Anterior cingulate cortex (tissue), 58 donors: Measurements from ENCODE around the gene UTP15.

Experiments
- DNase-seq, 58 donors: peaks; one replicate each; lab custom pipeline; 2025; lab: John Stamatoyannopoulos, UW

Gene UTP15

DNA sequence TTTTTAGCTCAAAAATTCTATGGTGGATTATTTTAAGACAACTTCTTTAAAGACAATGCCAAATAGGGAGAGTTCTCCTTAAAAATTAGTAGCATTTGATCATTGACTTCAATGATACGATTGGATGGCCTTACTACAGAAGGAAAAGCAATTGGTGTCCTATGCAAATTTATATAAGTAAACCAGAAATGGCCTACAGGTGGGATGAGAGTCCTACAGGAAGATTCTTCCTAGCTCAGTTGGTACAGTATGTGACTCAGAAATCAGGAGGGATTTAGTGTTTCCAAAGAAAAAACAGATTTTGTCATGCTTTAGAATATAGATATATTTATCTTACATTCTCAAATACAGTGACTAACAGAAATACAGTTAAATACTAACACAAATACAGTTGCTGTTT is 6.6 kb upstream of the UTP15 start:
- no peak for DNase-seq

DNA sequence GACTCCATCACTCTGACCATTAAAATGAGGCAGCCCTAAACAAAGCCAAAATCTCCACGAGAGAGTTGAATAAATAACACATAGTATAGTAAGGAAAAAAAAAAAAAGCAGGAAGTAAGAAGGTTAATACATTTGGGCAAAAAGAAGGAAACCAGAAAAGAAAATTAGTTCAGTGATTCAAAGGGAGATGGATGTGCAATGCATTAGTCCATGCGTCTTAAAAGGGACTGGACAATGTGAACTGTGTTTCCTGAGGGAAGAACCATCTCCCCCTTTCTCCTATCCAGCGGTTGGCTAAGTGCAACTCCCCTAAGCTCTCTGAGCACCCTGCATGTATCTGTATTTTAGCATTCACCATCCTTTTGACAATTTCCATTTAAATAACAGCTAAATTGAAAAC is 1.5 kb upstream of the UTP15 start:
- no peak for DNase-seq

DNA sequence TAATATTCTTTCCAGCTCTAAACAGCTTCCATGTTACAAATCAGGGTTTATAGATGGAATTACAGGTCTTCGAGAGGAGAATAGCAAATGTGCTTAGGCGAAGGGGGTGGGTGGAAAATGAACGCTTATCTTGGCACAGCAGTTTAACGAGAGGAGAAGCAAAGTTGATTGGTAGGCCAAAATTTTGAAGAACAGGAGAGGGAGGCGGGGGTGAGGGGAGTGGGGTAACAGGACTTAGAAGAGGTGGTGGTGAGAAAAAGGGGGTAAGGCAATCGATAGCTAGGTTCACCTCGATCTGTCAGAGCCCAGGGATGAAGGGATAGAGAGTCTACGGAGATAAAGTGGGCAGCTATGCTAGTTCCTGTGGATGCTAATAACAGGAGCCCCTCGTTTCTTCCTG is 868 bp upstream of the UTP15 start:
- DNase-seq, result peak in 3 of 58 donors; percentile 11 to 39 (median 26)

DNA sequence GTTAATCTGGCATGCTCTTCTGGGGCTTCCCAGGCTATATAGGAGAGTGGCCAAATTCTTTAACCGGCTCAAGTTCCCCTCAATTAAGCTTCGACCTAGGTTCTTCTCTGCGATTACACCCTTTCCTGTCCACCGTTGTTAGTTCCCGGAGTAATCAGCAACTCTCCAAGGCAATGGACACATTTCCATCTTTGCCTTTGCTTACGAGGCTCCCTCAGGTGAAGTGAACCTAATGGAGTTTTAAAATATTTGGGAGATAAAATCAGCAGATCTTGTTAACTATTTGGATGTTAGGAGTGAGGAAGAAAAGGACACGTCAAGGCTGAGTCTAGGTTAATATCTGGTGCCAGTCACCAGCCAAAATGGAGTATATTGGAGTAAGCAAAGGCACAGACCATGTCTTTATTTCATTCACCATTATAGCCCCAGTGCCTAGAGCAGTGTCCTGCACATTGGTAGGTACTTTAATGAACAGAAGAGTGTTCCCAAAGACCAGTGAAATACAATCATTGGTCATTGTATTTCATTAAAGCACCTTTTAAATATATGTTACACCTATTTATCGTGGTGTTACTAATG is 515 bp downstream of the UTP15 start:
- no peak for DNase-seq

DNA sequence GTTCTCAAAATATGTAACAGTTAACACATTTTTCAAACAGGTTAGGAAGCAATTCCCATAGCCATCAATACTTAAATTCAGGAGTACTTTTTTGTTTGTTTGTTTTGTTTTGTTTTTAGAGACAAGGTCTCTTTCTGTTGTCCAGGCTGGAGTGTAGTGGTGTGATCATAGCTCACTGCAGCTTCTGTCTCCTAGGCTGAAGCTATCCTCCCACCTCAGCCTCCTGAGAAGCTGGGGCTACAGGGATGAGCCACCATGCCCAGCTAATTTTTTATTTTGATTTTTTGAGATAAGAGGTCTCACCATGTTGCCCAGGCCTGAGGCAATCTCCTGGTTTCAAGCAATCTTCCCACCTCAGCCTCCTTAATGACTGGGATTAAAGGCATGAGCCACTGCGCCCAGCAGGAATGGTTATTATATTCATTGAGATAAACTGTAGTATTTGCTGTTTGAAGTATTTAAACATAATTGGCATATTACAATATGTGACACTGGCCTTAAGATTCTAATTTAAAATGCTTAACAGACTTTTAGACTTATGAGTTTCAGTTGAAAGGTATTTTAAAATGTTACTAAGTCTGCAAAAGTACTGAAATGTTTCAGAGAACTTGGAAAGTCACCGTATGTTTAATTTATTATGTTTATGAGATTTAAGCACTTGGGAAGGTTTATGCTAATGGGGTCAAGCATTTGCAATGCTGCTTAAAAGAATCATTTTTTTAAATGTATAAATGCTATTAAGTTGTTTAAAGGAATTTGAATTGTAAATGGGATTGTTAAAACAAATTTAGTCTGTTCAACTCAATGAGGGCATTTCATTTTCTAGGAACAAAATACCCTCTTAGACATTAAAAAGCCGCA is 17.0 kb downstream of the UTP15 start:
- DNase-seq, result no peak

DNA sequence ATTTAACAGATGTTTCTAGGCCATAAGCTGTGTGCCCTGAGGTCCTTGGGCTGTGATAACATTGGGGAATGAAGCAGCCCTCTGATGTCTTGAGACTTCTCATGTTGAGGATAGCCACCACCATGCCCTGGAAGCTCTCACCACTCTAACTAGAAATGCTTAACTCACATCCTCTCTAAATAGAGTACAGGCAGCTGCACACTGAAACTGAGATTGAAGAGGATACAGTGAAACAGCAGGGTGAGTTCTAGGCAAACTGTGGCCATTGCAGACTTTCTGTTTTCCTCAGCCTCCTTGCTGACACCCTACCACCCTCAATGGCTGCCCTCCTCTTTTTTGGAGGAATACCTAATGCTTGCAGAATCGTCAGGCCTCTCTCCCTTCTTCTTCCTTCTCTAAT is 22.4 kb downstream of the UTP15 start:
- DNase-seq, result no peak

DNA sequence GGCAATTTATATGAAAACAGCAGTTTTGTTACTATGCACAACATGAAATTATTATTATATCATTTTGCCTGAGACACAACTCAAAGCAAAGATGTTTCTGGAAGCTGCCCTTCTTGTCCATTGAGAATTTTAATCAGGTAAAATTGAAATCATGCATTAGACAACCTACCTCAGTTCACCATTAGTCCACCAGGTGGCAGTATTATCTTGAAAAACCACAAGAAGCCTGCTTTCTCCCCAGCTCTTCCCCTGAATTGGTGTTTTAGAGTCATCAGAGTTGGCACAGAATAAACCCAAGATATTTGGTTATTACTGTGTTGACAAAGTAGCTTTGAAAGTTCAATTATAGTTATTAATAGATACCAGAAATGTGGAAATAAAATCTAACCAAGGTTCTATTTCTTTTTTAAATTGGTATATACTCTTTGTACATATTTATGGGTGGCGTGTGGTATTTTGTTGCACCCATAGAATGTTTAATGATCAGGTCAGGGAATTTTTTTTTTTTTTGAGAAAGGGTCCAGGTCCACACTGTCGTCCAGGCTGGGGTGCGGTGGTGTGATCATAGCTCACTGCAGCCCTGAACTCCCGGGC is 25.7 kb downstream of the UTP15 start:
- peak in 20 of 58 donors; percentile 0 to 74 (median 8) for DNase-seq

DNA sequence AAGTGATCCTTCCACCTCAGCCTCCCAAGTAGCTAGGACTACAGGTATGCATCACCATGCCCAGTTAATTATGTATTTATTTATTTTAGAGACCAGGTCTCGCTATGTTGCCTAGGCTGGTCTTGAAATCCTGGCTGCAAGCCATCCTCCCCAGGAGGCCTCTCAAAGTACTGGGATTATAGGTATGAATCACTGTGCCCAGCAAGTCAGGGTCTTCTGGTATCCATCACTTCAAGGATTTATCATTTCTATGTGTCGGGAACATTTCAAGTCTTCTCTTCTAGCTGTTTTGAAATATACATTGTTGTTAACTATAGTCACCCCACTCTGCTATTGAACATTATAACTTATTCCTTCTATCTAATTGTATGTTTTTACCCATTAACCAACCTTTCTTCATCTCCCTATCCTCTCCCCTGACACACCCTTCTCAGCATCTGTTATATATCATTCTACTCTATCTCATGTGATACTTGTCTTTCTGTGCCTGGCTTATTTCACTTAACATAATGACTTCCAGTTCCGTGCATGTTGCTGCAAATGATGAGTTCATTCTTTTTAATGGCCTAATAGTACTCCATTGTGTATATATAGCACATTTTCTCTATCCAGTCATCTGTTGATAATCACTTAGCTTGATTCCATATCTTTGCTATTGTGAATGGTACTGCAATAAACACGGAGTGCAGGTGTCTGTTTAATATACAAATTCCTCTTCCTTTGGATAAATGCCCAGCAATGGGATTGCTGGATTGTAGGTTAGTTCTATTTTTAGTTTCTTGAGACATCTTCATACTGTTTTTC is 26.4 kb downstream of the UTP15 start:
- no peak for DNase-seq

DNA sequence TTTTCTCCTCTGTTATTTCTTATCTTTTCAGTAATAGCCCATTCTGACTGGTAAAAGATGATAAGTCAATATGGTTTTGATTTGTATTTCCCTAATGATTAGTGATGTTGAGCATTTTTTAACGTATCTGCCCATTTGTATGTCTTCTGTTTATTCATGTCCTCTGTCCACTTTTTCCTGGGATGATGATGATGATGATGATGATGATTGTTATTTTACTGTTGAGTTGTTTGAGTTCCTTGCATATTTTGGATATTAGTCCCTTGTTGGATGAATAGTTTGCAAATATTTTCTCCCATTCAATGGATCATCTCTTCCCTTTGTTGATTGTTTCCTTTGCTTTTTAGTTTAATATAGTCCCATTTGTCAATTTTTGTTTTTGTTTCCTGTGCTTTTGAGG is 27.0 kb downstream of the UTP15 start:
- no peak for DNase-seq

DNA sequence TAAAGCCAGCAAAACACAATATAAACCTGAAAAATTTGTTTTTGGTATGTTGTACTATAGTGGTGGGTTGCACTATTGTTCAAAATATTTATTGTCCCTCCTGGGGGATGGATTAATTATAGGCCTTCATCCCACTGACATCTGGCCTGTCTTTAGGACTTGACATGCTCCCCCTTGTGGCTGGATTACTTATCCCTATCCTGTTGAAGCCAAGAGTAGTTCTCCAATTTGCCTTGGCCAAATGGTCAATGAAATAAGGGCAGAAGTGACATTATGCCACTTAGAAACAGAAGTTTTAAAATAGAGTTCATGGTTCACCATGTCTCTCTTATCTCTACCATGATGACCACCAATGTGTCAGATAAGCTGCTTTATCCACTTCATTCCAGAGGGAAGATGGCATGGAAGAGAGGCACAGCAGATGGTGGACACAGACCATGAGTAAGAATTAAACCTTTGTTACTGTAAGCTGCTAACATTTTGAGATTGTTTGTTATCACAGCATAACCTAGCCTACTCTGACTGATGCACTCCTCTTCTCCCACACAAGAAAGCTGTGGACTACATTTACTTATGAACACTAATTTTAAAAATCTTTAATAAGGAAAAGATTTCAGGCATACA is 31.3 kb downstream of the UTP15 start:
- no peak for DNase-seq

DNA sequence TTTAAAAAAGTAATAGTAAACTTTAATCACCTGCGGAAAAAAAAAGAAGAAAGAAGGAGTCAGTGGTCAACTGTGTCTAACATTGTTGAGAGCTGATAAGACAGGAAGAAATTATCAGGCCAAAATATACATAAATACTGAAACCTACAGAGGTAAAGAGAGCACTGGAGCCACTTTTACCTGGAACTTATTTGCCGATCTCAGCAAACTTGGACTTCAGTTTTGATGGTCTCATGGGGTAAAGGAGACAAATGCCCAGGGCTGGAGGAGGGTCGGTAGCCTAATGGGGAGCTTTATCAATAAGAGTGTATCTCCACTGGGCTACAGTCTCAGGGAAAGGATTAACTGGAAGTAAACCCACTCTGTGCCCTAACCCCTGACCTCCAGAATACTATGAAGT is 33.8 kb downstream of the UTP15 start:
- DNase-seq, result no peak

DNA sequence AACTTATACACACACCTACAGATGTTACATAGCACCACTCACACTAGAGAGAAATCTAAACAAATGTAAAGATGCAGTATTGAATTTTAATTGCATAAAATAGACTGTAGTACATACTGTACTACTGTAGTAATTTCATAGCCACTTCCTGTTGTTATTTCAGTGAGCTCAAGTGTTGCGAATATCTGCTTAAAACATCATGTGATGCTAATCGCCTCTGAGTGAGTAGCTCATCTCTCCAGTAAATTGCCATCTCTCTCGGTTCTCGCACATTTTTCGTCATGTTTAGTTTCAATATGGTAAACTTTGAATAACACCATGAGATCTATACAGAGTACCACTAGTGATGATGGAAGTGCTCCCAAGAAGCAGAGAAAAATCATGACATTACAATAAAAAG is 38.5 kb downstream of the UTP15 start:
- no peak for DNase-seq

DNA sequence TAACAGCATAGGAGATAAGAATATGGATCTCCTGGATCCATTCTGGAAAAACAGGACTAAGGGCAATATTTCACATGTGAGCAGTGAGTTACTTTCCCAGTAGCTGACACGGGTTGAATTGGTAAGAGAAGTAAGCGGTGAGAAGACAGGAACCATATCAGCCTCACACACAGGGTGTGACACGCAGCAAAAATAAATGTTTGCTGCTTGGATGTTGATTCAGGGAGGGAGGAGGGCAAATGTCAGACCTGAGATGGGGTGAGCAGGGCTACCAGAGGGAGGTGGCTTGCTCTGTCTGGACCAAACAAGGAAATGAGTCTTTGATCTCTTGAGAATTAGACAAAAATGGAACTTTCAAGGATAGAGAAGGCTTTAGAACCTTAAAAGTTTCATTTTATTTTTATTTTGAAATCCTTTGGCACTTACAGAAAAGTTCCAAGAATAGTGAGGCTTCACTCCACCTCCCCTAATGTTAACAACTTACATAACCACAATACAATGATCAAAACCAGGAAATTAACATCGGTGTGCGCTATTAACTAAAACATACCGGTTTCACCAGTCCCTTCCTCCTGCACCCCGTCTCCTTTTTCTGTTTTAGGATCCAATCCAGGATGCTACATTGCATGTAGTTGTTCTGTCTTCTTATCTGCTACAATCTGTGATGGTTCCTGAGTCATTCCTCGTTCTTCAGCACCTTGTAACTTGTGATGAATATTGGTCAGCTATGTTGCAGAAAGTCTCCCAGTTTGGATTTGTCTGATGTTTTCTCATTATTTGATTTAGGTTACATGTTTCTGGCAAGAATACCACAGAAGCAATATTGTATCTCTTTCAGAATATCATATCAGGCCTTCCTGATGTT is 39.9 kb downstream of the UTP15 start:
- no peak for DNase-seq

DNA sequence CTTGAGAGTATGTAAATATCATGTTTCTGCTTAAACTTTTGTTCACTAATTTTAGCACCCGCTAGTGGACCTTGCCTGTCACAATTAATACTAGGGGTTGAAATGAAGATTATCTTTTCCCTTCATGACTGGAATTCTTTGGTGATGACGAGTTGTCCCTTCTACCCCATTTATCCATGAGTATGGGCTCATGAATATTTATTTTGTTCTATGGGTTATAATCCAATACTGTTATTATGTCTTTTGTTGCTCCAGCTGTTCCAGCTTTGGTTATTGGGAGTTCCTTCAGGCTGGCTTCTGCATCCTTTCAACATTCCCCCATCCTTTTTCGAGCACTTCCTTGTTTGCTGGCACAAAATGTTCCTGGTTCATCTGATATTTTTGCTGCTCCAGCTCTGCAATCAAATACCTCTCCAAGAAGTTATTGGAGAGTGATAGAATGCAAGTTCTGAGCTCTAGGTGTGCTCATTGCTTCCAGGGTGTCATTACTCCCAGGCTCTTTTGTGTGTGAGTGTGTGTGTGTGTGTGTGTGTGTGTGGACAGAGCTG is 40.7 kb downstream of the UTP15 start:
- DNase-seq, result peak in 1 of 58 donors; percentile 23

DNA sequence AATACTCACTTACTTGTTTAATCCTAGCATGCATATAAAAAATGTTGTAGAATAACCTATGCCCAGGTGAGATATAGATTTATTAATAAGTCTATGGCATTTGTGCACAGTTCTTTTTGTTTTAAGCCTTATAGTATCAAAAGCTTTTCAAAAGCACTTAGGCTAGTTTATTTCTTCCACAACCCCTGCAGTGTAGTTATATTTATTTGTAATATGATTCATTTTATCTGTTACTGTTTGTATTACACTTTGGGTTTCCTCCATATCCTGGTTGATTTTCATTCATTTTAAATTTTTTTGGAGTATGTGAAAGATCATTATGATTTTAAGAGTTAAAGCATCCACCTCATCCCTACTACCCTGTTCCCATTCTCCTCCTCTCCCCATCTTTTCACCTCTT is 41.7 kb downstream of the UTP15 start:
- no peak for DNase-seq

DNA sequence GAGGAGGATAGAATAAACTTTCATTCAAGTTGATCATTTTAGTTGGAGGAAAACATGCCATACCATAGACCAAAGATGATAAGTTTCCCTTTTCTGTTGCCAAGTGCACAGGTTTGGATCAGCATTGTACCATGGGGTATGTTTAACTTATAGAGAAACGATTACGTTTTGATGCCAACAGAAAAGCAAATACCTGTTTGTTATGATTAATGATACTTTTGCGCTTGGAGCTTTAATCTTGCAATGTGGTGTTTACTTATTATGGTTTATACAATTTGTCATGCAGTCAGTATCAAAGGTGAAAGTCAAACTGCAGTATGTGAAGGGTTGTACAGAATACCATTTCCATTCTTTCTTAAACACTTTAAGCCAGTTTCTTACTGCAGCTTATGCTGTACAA is 47.3 kb downstream of the UTP15 start:
- no peak for DNase-seq

DNA sequence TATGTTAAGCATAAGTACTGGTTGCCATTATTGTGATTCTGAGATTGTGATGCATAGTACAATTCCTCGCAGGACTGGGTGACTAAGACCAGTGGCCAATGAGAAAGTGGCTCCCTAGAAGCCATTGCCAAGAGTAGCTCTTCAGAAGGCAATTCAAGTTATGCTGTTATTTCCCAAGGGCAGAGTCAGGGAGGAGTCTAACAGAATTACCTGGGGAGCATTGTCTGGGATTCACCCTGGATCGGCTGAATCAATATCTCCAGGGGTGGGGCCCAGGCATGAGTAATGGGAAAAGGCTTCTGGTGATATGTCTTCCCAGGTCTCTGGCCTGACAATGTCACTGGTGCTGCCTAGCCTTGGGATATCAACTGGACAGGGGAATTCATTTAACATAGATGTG is 49.5 kb downstream of the UTP15 start:
- DNase-seq, result no peak

DNA sequence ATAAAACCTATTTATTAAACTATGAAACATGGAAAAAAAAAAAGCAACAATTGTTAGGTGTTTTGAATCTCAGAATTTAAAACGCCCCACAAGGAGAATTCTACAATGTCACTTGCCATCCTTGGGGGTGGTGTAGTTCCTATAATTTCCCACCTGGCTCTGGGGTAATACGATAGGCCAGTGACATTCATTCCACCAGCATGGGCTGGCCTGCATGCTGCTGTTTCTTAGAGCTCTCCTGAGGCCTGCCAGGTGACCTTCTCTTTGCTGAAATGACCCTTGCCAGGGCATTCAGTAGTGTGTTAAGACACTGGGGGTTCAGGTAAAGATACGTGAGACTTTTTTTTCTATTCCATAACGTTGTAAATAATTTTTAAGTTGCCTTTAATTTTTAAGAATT is 50.4 kb downstream of the UTP15 start:
- DNase-seq, result no peak

DNA sequence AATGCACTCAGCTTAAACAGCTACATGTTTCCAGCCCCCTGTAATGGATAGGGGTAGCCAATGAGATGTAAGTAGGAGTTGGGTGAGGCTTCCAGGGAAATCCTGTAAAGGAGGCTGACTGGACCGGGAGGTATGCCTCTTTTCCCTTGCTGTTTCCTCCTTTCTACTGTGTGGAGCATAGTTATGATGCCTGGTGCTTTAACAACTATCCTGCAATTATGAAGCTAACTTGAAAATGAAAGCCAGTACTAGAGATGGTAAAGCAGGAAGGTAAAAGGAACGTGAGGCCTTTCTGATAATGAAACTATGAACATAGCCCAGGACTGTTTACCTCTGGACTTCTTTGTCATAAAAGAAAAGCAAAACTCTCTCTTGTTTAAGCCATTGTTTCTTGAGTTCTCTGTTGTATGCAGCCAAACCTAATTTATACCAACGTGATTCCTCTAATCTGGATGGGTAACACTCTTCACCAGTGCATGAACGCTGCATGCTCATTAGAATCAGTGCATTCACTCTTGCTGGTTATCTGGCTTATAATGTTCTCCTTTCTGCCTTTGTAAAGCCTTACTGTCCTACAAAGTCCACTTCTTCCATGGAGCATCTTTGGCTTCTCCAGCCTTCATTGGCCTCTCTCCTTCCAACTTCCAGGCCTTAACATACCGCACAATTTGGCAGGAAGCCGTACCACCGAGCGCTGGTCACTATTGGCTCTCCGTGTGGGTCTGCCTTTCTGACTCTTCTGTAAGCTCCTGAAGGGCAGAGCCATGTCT is 52.2 kb downstream of the UTP15 start:
- DNase-seq, result no peak
